HepG2 (cell line): ENCODE results near the gene TSPAN18. TPM values are rescaled to one million over a fixed set of nuclear protein-coding genes. Genes with fewer than 3 reads are reported as not detected.

Source experiments
- ATAC-seq: fragments of 200-7000 bp; cut with Tn5 transposase; 3 replicates; pipeline ENCODE4 v1.9.1; 2020; ENCODE audit warnings: mild to moderate bottlenecking, moderate library complexity
- BruUV-seq: library from RNA; stranded (reverse); fragments of 400-500 nt; replicated peaks from 2 replicates; lab custom pipeline; 2021; lab: Mats Ljungman, UMichigan
- CTCF ChIA-PET: fragments of 300-600 bp; formaldehyde crosslinking; extraction: SDS; loops from one replicate; lab custom pipeline; 2021; ENCODE audit warnings: low total read pairs, inconsistent platforms, low intra/inter-chr PET ratio; lab: Yijun Ruan, JAX
- POLR2A ChIA-PET: fragments of 350-600 bp; sonication (Branson Sonifier 250); formaldehyde crosslinking; loops from one replicate; lab custom pipeline; 2020; ENCODE audit warnings: antibody characterized with exemption, inconsistent platforms; lab: Yijun Ruan, JAX
- DNase-seq: peaks from one replicate; pipeline ENCODE4 v3.0.0-alpha.2; 2015; ENCODE audit warnings: low spot score
- FAIRE-seq: peaks from 3 replicates; lab custom pipeline; 2011; peaks lifted over from hg19 to GRCh38; lab: Jason Lieb, UNC
- H2AFZ ChIP-seq: one replicate; pipeline ENCODE4 v1.6.1; 2011; ENCODE audit warnings: low read length, inconsistent platforms
- H3K27ac ChIP-seq: fragments of 300-600 bp; 3 replicates; pipeline ENCODE4 v1.8.0; 2011; ENCODE audit warnings: mixed run types, mild to moderate bottlenecking, mixed read lengths, low read length, inconsistent platforms; ENCODE audit not compliant: insufficient read depth; ENCODE audit errors: extremely low read length
- H3K27me3 ChIP-seq, 2 experiments: fragments of 200-600 bp in 1 of 2; 2 replicates in 1 of 2; 3 replicates in 1 of 2; pipeline versions ENCODE4 v1.6.0 to v1.8.0; 2011; ENCODE audit warnings: low read length in 2 of 2, mild to moderate bottlenecking in 2 of 2, moderate library complexity in 2 of 2, inconsistent platforms in 1 of 2; ENCODE audit not compliant: insufficient read depth in 2 of 2, control insufficient read depth in 1 of 2
- H3K36me3 ChIP-seq, 2 experiments: fragments of 200-600 bp in 1 of 2; replicated peaks in 1 of 2; 2 replicates in 1 of 2; 3 replicates in 1 of 2; pipeline versions ENCODE4 v1.5.1 to v1.8.0; 2011; ENCODE audit warnings: low read length in 2 of 2, inconsistent platforms in 1 of 2; ENCODE audit not compliant: insufficient read depth in 2 of 2, control insufficient read depth in 1 of 2
- H3K4me1 ChIP-seq: 2 replicates; pipeline ENCODE4 v1.5.1; 2012; ENCODE audit warnings: low read length, inconsistent platforms; ENCODE audit not compliant: insufficient read depth
- H3K4me2 ChIP-seq: 2 replicates; pipeline ENCODE4 v1.6.0; 2011; ENCODE audit warnings: low read depth, low read length, inconsistent platforms
- H3K4me3 ChIP-seq, 3 experiments: fragments of 200-600 bp in 1 of 3; sonication (generic), shearing (Covaris generic) in 1 of 3; replicated peaks in 1 of 3; 2 replicates each; pipeline ENCODE4 v1.5.1; 2011 to 2016; ENCODE audit warnings: low read length in 3 of 3, inconsistent platforms in 2 of 3, low read depth in 2 of 3, mild to moderate bottlenecking in 2 of 3, control low read depth in 1 of 3, mixed read lengths in 1 of 3; ENCODE audit not compliant: insufficient read depth in 1 of 3
- H3K79me2 ChIP-seq: one replicate; pipeline ENCODE4 v1.6.1; 2011; ENCODE audit warnings: low read length, inconsistent platforms; ENCODE audit not compliant: insufficient read depth
- H3K9ac ChIP-seq: 2 replicates; pipeline ENCODE4 v1.6.0; 2011; ENCODE audit warnings: mild to moderate bottlenecking, low read depth, low read length, inconsistent platforms; ENCODE audit not compliant: insufficient read depth
- H3K9me3 ChIP-seq: 2 replicates; pipeline ENCODE4 v1.5.1; 2012; ENCODE audit warnings: mild to moderate bottlenecking, low read length
- H4K20me1 ChIP-seq: 2 replicates; pipeline ENCODE4 v1.6.0; 2011; ENCODE audit warnings: inconsistent platforms, mild to moderate bottlenecking, low read length, moderate library complexity; ENCODE audit not compliant: insufficient read depth
- ADNP ChIP-seq: sonication (generic); formaldehyde crosslinking; IDR thresholded peaks from 2 replicates; pipeline ENCODE4 v1.4.0; 2020; ENCODE audit warnings: missing genetic modification reagents
- ATF7 ChIP-seq, 2 experiments: fragments of 450-650 bp in 1 of 2; sonication (generic) in 1 of 2; formaldehyde crosslinking in 1 of 2; IDR thresholded peaks; 2 replicates each; pipeline versions ENCODE4 v1.4.0 to v1.6.1; 2016 to 2020; ENCODE audit warnings: antibody characterized with exemption in 1 of 2, mild to moderate bottlenecking in 1 of 2, missing genetic modification reagents in 1 of 2
- EEA1 ChIP-seq: sonication (generic); formaldehyde crosslinking; IDR thresholded peaks from 2 replicates; pipeline ENCODE4 v1.5.1; 2020; ENCODE audit warnings: mild to moderate bottlenecking, missing genetic modification reagents, borderline replicate concordance
- HMG20B ChIP-seq: conservative IDR thresholded peaks from 2 replicates; pipeline ENCODE4 v1.6.1; 2016; ENCODE audit warnings: missing genetic modification reagents, missing compliant biosample characterization
- MAFK ChIP-seq, 2 experiments: IDR thresholded peaks in 1 of 2; conservative IDR thresholded peaks in 1 of 2; 2 replicates each; pipeline ENCODE4 v1.6.1; 2011; ENCODE audit warnings: improper control_type of control experiment in 2 of 2, low read length in 2 of 2
- MEIS2 ChIP-seq: sonication (generic); formaldehyde crosslinking; IDR thresholded peaks from 2 replicates; pipeline ENCODE4 v1.9.0; 2021; ENCODE audit warnings: mild to moderate bottlenecking, missing genetic modification reagents
- MXD4 ChIP-seq: IDR thresholded peaks from 2 replicates; pipeline ENCODE4 v1.6.1; 2016; ENCODE audit warnings: mild to moderate bottlenecking, missing biosample characterization, missing genetic modification reagents
- NFKB2 ChIP-seq: sonication (generic); formaldehyde crosslinking; IDR thresholded peaks from 2 replicates; pipeline ENCODE4 v1.4.0; 2020; ENCODE audit warnings: missing genetic modification reagents, borderline replicate concordance
- NONO ChIP-seq, 2 experiments: fragments of 450-650 bp in 1 of 2; sonication (generic) in 1 of 2; formaldehyde crosslinking in 1 of 2; IDR thresholded peaks in 1 of 2; conservative IDR thresholded peaks in 1 of 2; 2 replicates each; pipeline versions ENCODE4 v1.6.1 to v1.8.0; 2017 to 2022; ENCODE audit warnings: mild to moderate bottlenecking in 1 of 2, missing genetic modification reagents in 1 of 2, moderate library complexity in 1 of 2
- RAD21 ChIP-seq: fragments of 450-650 bp; formaldehyde crosslinking; IDR thresholded peaks from 2 replicates; pipeline ENCODE4 v1.5.0; 2020; ENCODE audit warnings: mild to moderate bottlenecking
- RFX5 ChIP-seq: IDR thresholded peaks from 2 replicates; pipeline ENCODE4 v1.6.1; 2011; ENCODE audit warnings: low read depth, low read length, improper control_type of control experiment
- SMC3 ChIP-seq: IDR thresholded peaks from 2 replicates; pipeline ENCODE4 v1.6.1; 2011; ENCODE audit warnings: low read length, improper control_type of control experiment
- SRSF4 ChIP-seq: fragments of 200-400 bp; formaldehyde crosslinking; IDR thresholded peaks from one replicate; pipeline ENCODE4 v1.6.1; 2018; ENCODE audit warnings: mild to moderate bottlenecking, low read depth, low read length, moderate library complexity; ENCODE audit not compliant: poor library complexity, severe bottlenecking
- STAG1 ChIP-seq: sonication (generic); formaldehyde crosslinking; IDR thresholded peaks from 2 replicates; pipeline ENCODE4 v1.4.0; 2020; ENCODE audit warnings: missing genetic modification reagents
- TOE1 ChIP-seq: sonication (generic); formaldehyde crosslinking; IDR thresholded peaks from 2 replicates; pipeline ENCODE4 v1.4.0; 2020; ENCODE audit warnings: mild to moderate bottlenecking, missing genetic modification reagents
- ZC3H13 ChIP-seq: sonication (generic); formaldehyde crosslinking; IDR thresholded peaks from 2 replicates; pipeline ENCODE4 v1.8.1; 2023; ENCODE audit warnings: mild to moderate bottlenecking, missing genetic modification reagents, moderate library complexity
- ZFYVE20 ChIP-seq: sonication (generic); formaldehyde crosslinking; IDR thresholded peaks from 2 replicates; pipeline ENCODE4 v1.8.0; 2023; ENCODE audit warnings: low read depth, mild to moderate bottlenecking, moderate library complexity, missing genetic modification reagents, borderline replicate concordance
- ZNF558 ChIP-seq: sonication (generic); formaldehyde crosslinking; IDR thresholded peaks from 2 replicates; pipeline ENCODE4 v1.9.0; 2022; ENCODE audit warnings: mild to moderate bottlenecking, missing genetic modification reagents, borderline replicate concordance
- ZNF7 ChIP-seq: IDR thresholded peaks from 2 replicates; pipeline ENCODE4 v1.6.1; 2016; ENCODE audit warnings: missing biosample characterization, missing genetic modification reagents
- ZNF841 ChIP-seq: sonication (generic); formaldehyde crosslinking; IDR thresholded peaks from 2 replicates; pipeline ENCODE4 v1.8.1; 2023; ENCODE audit warnings: missing genetic modification reagents, borderline replicate concordance
- WGBS: methylation state at CpG from one replicate; pipeline ENCODE4 v1.1.6; 2017; ENCODE audit warnings: low lambda C conversion rate; 5-methylcytosine and 5-hydroxymethylcytosine counted together
- in situ Hi-C: cut with HindIII; loops from 2 replicates; pipeline ENCODE4 v1.10.0; 2017; ENCODE audit warnings: low pct_unique_long_range_greater_than_20kb; ENCODE audit not compliant: extremely low pct_ligation_motif_present
- intact Hi-C: fragments of 100-400 bp; cut with micrococcal nuclease; formaldehyde crosslinking; loops from one replicate; pipeline ENCODE4 v1.10.0; 2022; ENCODE audit not compliant: unreplicated experiment
- polyA plus RNA-seq, 8 experiments: library from polyadenylated mRNA; depleted of rRNA in 3 of 8; stranded (reverse) in 7 of 8; unstranded in 1 of 8; fragments of >200 nt; fragmentation: Illumina TruSeq in 4 of 8; extraction: Trizol in 4 of 8; gene quantifications; 2 replicates each; pipeline versions ENCODE4 v1.2.1 to v1.2.3, GENCODE V29; 2011 to 2016; ENCODE audit warnings: low read depth in 4 of 8, missing spikeins in 1 of 8, mixed read lengths in 1 of 8; ENCODE audit not compliant: insufficient read depth in 1 of 8
- total RNA-seq, 5 experiments: library from RNA; depleted of rRNA; stranded (reverse); fragments of >200 nt; fragmentation: Illumina TruSeq; extraction: Trizol; gene quantifications; 2 replicates each; pipeline ENCODE4 v1.2.3, GENCODE V29; 2016; ENCODE audit warnings: low read depth in 1 of 5
- TF ChIP-seq, protein P1 (sequence below): sonication (generic); formaldehyde crosslinking; IDR thresholded peaks from 2 replicates; pipeline ENCODE4 v1.4.0; 2020; ENCODE audit warnings: missing genetic modification reagents, low read depth, mild to moderate bottlenecking, borderline replicate concordance
- TF ChIP-seq, protein P2 (sequence below): sonication (generic); formaldehyde crosslinking; IDR thresholded peaks from 2 replicates; pipeline ENCODE4 v1.8.1; 2023; ENCODE audit warnings: missing genetic modification reagents, inconsistent platforms, borderline replicate concordance

The TSPAN18 gene
- total and polyA plus RNA-seq, 2 of the 13 experiments (the other 11 are each of a cell fraction or from before 2014, with no cell fraction given): not detected

DNA sequence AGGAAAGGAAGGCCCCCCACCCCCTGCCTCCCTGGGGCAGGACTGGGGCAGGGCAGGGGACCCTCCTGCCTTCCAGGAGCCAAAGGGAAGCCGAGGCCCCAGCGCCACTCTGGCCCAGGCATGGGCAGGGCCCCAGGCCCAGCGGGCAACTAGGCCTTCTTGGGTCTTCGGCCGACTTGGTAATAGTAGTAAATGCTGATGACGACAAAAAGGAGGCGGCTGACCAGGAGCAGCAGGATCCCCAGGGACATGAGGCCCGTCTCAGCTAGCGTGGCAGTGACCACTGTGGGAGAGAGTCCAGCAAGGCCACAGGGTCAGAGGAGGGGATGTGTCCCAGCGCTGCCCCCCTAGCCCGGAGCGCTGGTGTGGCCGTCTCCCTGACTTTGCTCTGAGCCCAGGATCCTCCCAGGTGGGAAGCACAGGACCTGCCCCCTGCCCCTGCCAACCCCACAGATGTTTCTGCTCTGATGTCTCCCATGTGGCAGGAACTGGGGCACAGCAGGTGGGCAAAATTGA is 208.0 kb downstream of the TSPAN18 start (continued):
- TF ChIP-seq MAFK (conservative IDR thresholded peaks at IDR 0.05 in 1 of 2, IDR thresholded peaks at IDR 0.05 in 1 of 2; ENCODE audit: low read length in 2 of 2) (peak; percentile 64 to 77), ZNF558 (CRISPR knock-in tag) (no peak), NFKB2 (CRISPR knock-in tag) (no peak), SRSF4 (no peak), MEIS2 (no peak), ZC3H13 (CRISPR knock-in tag) (no peak)
- TF ChIP-seq, protein P1, sequence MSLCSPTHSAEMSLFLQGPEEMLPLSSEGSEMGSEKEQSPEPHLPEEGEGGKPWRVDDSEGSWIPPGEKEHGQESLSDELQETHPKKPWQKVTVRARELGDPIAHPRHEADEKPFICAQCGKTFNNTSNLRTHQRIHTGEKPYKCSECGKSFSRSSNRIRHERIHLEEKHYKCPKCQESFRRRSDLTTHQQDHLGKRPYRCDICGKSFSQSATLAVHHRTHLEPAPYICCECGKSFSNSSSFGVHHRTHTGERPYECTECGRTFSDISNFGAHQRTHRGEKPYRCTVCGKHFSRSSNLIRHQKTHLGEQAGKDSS (CRISPR knock-in tag): no peak

DNA sequence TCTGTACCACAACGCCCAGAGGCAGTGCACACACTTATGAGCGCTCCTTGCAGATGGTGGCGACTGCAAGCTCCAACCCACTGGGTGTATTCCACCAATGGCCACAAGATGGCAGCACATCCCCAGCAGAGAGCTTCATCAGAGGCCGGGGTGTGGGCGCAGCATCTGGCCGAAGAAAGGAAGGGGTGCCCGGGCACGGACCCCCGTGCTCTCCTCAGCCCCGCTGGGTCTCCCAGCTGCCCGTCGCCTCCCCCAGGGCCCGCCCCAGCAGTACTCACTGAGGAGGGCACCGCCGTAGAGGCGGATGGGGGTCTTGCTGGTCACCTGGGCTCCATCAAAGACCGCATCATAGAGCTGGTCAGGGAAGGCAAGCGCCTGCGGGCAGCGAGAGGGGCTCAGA is 209.8 kb downstream of the TSPAN18 start:
- ChIA-PET CTCF (interaction anchor here (1.0 to 2.3 kb wide), 4 partner anchors 166 to 396 kb away, joined by 5 to 39 read pairs (median 20); no protein-coding TSS in a partner anchor), POLR2A (interaction anchor here (1.2 to 1.3 kb wide), 2 partner anchors 167 to 169 kb away, joined by 4 read pairs; no protein-coding TSS in a partner anchor)
- H3K27ac ChIP-seq: no peak overlapping the region
- no peak overlapping the region for H3K4me3 ChIP-seq
- no peaks in the 10 kb centered on the region for H3K36me3 ChIP-seq
- DNase-seq: peak; percentile 50
- H3K79me2 ChIP-seq: no peaks in the 10 kb centered on the region
- H3K27me3 ChIP-seq: peaks cover 10 to 40% of the 10 kb centered on the region in 2 experiments; a peak in 4 of 5 replicates
- peak; percentile 46 for FAIRE-seq
- no peaks in the 10 kb centered on the region for H3K4me1 ChIP-seq
- WGBS: 0% methylated on average over 1 of the region's 20 CpGs
- H3K4me2 ChIP-seq: no peak overlapping the region
- intact Hi-C loops (loop anchor here (1.0 to 2.0 kb wide), 3 partner anchors 80 to 357 kb away; no protein-coding TSS in a partner anchor), in situ Hi-C loops (loop anchor here (5.0 to 10.0 kb wide), 2 partner anchors 171 to 398 kb away; no protein-coding TSS in a partner anchor)
- no peaks in the 10 kb centered on the region for H3K9me3 ChIP-seq
- ATAC-seq: peak; percentile 89
- no peak overlapping the region for H3K9ac ChIP-seq
- BruUV-seq: no TSS peak
- H4K20me1 ChIP-seq: no peaks in the 10 kb centered on the region
- no peak overlapping the region for H2AFZ ChIP-seq
- TF ChIP-seq SMC3: peak; percentile 76
- peak; percentile 42; the same call in 1 of the 2 replicates for TF ChIP-seq ZNF7
- TF ChIP-seq RFX5: no peak
- no peak for TF ChIP-seq HMG20B (CRISPR knock-in tag)
- TF ChIP-seq ZNF841: no peak
- no peak for TF ChIP-seq NONO (IDR thresholded peaks at IDR 0.05)
- TF ChIP-seq NONO (CRISPR knock-in tag; conservative IDR thresholded peaks at IDR 0.05): no peak
- TF ChIP-seq STAG1 (CRISPR knock-in tag): peak; percentile 89
- TF ChIP-seq EEA1 (CRISPR knock-in tag): no peak
- TF ChIP-seq RAD21: peak; percentile 91
- TF ChIP-seq, protein P2, sequence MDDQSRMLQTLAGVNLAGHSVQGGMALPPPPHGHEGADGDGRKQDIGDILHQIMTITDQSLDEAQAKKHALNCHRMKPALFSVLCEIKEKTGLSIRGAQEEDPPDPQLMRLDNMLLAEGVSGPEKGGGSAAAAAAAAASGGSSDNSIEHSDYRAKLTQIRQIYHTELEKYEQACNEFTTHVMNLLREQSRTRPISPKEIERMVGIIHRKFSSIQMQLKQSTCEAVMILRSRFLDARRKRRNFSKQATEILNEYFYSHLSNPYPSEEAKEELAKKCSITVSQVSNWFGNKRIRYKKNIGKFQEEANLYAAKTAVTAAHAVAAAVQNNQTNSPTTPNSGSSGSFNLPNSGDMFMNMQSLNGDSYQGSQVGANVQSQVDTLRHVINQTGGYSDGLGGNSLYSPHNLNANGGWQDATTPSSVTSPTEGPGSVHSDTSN (CRISPR knock-in tag): no peak
- no peak for TF ChIP-seq ZFYVE20 (CRISPR knock-in tag)
- no peak for TF ChIP-seq ATF7 (IDR thresholded peaks at IDR 0.05)
- TF ChIP-seq ATF7 (CRISPR knock-in tag; IDR thresholded peaks at IDR 0.05): no peak
- TF ChIP-seq MXD4 (CRISPR knock-in tag): no peak
- TF ChIP-seq ADNP (CRISPR knock-in tag): no peak
- TF ChIP-seq TOE1 (CRISPR knock-in tag): no peak
